ENCODE results near the gene PRR14. TPM values are rescaled to one million over a fixed set of nuclear protein-coding genes. Genes with fewer than 3 reads are reported as not detected.
"Not testable (repeated sequence)": the region's sequence is repeated elsewhere in the genome, so short reads cannot be mapped to it uniquely, and the experiment has no call there.

The PRR14 gene
- polyA plus RNA-seq, 1 of the 3 experiments (the other 2 are of a cell fraction), result 13.5 TPM

- H3K27ac ChIP-seq (ENCODE audit: low read depth in 2 of 2, low read length in 1 of 2); H3K9me2 ChIP-seq; H3K9ac ChIP-seq; H3K4me2 ChIP-seq; H3K9me3 ChIP-seq; DNase-seq; H3K4me1 ChIP-seq (ENCODE audit: control insufficient read depth in 1 of 2, insufficient read depth in 2 of 2, low read depth in 1 of 2, low read length in 1 of 2); H2AFZ ChIP-seq (ENCODE audit: low read depth); H3K36me3 ChIP-seq (replicated peaks in 1 of 2; ENCODE audit: control insufficient read depth in 1 of 2, insufficient read depth in 2 of 2, low read length in 1 of 2); H3K27me3 ChIP-seq (ENCODE audit: insufficient read depth); H3K4me3 ChIP-seq (ENCODE audit: low read depth in 2 of 2, low read length in 1 of 2); H3F3A ChIP-seq (replicated peaks; ENCODE audit: insufficient read depth); H4K20me1 ChIP-seq (ENCODE audit: insufficient read depth): not testable (repeated sequence)
- ChIA-PET POLR2A (interaction anchor here (0.6 to 1.9 kb wide), 2 partner anchors 21 to 207 kb away, joined by 4 read pairs; partner anchors contain the start of gene DCTPP1), CTCF (interaction anchor here (0.7 to 2.2 kb wide), 9 partner anchors 8 to 207 kb away, joined by 3 to 12 read pairs (median 3); partner anchors contain the start of genes DCTPP1, FBRS and PRR14)
- peaks cover 23% of the 10 kb centered on the region for H3K79me2 ChIP-seq (ENCODE audit: insufficient read depth)
- 92% methylated on average over 10 of the region's 10 CpGs for WGBS (ENCODE audit: low lambda C conversion rate)
Measured at GRCh38 chr16:30637139-30637538, 13.6 kb upstream of the PRR14 start.

GRCh38 chr16:30637944-30638343, 12.8 kb upstream of the PRR14 start:
- TF ChIP-seq SMC3 (IDR thresholded peaks at IDR 0.05; ENCODE audit: low read depth, low read length), result peak; percentile 47
- TF ChIP-seq MAX (IDR thresholded peaks at IDR 0.05; ENCODE audit: low read depth), result no peak
- peak; percentile 65 for TF ChIP-seq CTCF (IDR thresholded peaks at IDR 0.05)
- TF ChIP-seq RAD21 (IDR thresholded peaks at IDR 0.05; ENCODE audit: low read length), result peak; percentile 74
- TF ChIP-seq RXRA (IDR thresholded peaks at IDR 0.05; ENCODE audit: borderline replicate concordance, low read depth), result no peak
- H3K36me3 ChIP-seq (replicated peaks in 1 of 2; ENCODE audit: control insufficient read depth in 1 of 2, insufficient read depth in 2 of 2, low read length in 1 of 2), result no peaks in the 10 kb centered on the region
- DNase-seq, result peak; percentile 45
- H3K27me3 ChIP-seq (ENCODE audit: insufficient read depth), result no peaks in the 10 kb centered on the region
- WGBS (ENCODE audit: low lambda C conversion rate), result 0% methylated on average over 1 of the region's 1 CpG
- no peak overlapping the region for H3K9ac ChIP-seq
- H2AFZ ChIP-seq (ENCODE audit: low read depth), result no peak overlapping the region
- no peak overlapping the region for H3K4me3 ChIP-seq (ENCODE audit: low read depth in 2 of 2, low read length in 1 of 2)
- H3K4me1 ChIP-seq (ENCODE audit: control insufficient read depth in 1 of 2, insufficient read depth in 2 of 2, low read depth in 1 of 2, low read length in 1 of 2), result peaks cover 0 to 5% of the 10 kb centered on the region in 2 experiments; a peak in 1 of 4 replicates
- no peak overlapping the region for H3K27ac ChIP-seq (ENCODE audit: low read depth in 2 of 2, low read length in 1 of 2)
- peaks cover 23% of the 10 kb centered on the region for H3K79me2 ChIP-seq (ENCODE audit: insufficient read depth)
- no peaks in the 10 kb centered on the region for H3K9me3 ChIP-seq
- H3K4me2 ChIP-seq, result no peak overlapping the region
- CTCF ChIA-PET, result interaction anchor here (0.6 to 2.2 kb wide), 10 partner anchors 9 to 208 kb away, joined by 3 to 12 read pairs (median 4); partner anchors contain the start of genes DCTPP1, FBRS and PRR14
- POLR2A ChIA-PET, result interaction anchor here (0.6 to 1.9 kb wide), 2 partner anchors 21 to 208 kb away, joined by 4 read pairs; partner anchors contain the start of gene DCTPP1
- no peaks in the 10 kb centered on the region for H3F3A ChIP-seq (replicated peaks; ENCODE audit: insufficient read depth)
- no peaks in the 10 kb centered on the region for H3K9me2 ChIP-seq
- no peaks in the 10 kb centered on the region for H4K20me1 ChIP-seq (ENCODE audit: insufficient read depth)

- H4K20me1 ChIP-seq (ENCODE audit: insufficient read depth), result no peaks in the 10 kb centered on the region
- no peak overlapping the region for H3K4me3 ChIP-seq (ENCODE audit: low read depth in 2 of 2, low read length in 1 of 2)
- no peak overlapping the region for H3K4me2 ChIP-seq
- H3K27me3 ChIP-seq (ENCODE audit: insufficient read depth), result no peaks in the 10 kb centered on the region
- H2AFZ ChIP-seq (ENCODE audit: low read depth), result no peak overlapping the region
- H3K9me3 ChIP-seq, result no peaks in the 10 kb centered on the region
- DNase-seq, result no peak
- no peaks in the 10 kb centered on the region for H3K9me2 ChIP-seq
- H3K9ac ChIP-seq, result no peak overlapping the region
- H3K36me3 ChIP-seq (replicated peaks in 1 of 2; ENCODE audit: control insufficient read depth in 1 of 2, insufficient read depth in 2 of 2, low read length in 1 of 2), result no peaks in the 10 kb centered on the region
- ChIA-PET CTCF (interaction anchor here (0.7 kb wide), 1 partner anchor 13 kb away, joined by 4 read pairs; no protein-coding TSS in a partner anchor), POLR2A (no interaction called here)
- no peaks in the 10 kb centered on the region for H3K4me1 ChIP-seq (ENCODE audit: control insufficient read depth in 1 of 2, insufficient read depth in 2 of 2, low read depth in 1 of 2, low read length in 1 of 2)
- H3K79me2 ChIP-seq (ENCODE audit: insufficient read depth), result no peaks in the 10 kb centered on the region
- WGBS (ENCODE audit: low lambda C conversion rate), result 60% methylated on average over 3 of the region's 3 CpGs
- no peak overlapping the region for H3K27ac ChIP-seq (ENCODE audit: low read depth in 2 of 2, low read length in 1 of 2)
- no peaks in the 10 kb centered on the region for H3F3A ChIP-seq (replicated peaks; ENCODE audit: insufficient read depth)
- TF ChIP-seq PBX3 (IDR thresholded peaks at IDR 0.05) (no peak), TAF1 (IDR thresholded peaks at IDR 0.05; ENCODE audit: borderline replicate concordance, low read depth, low read length) (no peak), REST (IDR thresholded peaks at IDR 0.05; ENCODE audit: low read depth, low read length) (no peak), IRF3 (IDR thresholded peaks at IDR 0.05; ENCODE audit: low read depth, low read length) (no peak), RXRA (IDR thresholded peaks at IDR 0.05; ENCODE audit: borderline replicate concordance, low read depth) (no peak), USF1 (IDR thresholded peaks at IDR 0.05; ENCODE audit: borderline replicate concordance, low read depth) (no peak)
Measured at GRCh38 chr16:30641378-30641982, 9.3 kb upstream of the PRR14 start.

Data from SK-N-SH (cell line).